HepG2 (cell line): Measurements from ENCODE around the gene RTN4. TPM values are rescaled to one million over a fixed set of nuclear protein-coding genes. Genes with fewer than 3 reads are reported as not detected.
A peak's percentile ranks its signal among the peaks of the same experiment; 100 is the strongest.

Experiments used
- ATAC-seq: fragments of 200-7000 bp; cut with Tn5 transposase; 3 replicates; pipeline ENCODE4 v1.9.1; 2020; ENCODE audit warnings: mild to moderate bottlenecking, moderate library complexity
- BruUV-seq: library from RNA; stranded (reverse); fragments of 400-500 nt; replicated peaks from 2 replicates; lab custom pipeline; 2021; lab: Mats Ljungman, UMichigan
- CTCF ChIA-PET: fragments of 300-600 bp; formaldehyde crosslinking; extraction: SDS; loops from one replicate; lab custom pipeline; 2021; ENCODE audit warnings: low total read pairs, inconsistent platforms, low intra/inter-chr PET ratio; lab: Yijun Ruan, JAX
- POLR2A ChIA-PET: fragments of 350-600 bp; sonication (Branson Sonifier 250); formaldehyde crosslinking; loops from one replicate; lab custom pipeline; 2020; ENCODE audit warnings: antibody characterized with exemption, inconsistent platforms; lab: Yijun Ruan, JAX
- DNase-seq: peaks from one replicate; pipeline ENCODE4 v3.0.0-alpha.2; 2015; ENCODE audit warnings: low spot score
- FAIRE-seq: peaks from 3 replicates; lab custom pipeline; 2011; peaks lifted over from hg19 to GRCh38; lab: Jason Lieb, UNC
- H2AFZ ChIP-seq: one replicate; pipeline ENCODE4 v1.6.1; 2011; ENCODE audit warnings: low read length, inconsistent platforms
- H3K27ac ChIP-seq: fragments of 300-600 bp; 3 replicates; pipeline ENCODE4 v1.8.0; 2011; ENCODE audit warnings: mixed run types, mild to moderate bottlenecking, mixed read lengths, low read length, inconsistent platforms; ENCODE audit not compliant: insufficient read depth; ENCODE audit errors: extremely low read length
- H3K27me3 ChIP-seq, 2 experiments: fragments of 200-600 bp in 1 of 2; 2 replicates in 1 of 2; 3 replicates in 1 of 2; pipeline versions ENCODE4 v1.6.0 to v1.8.0; 2011; ENCODE audit warnings: low read length in 2 of 2, mild to moderate bottlenecking in 2 of 2, moderate library complexity in 2 of 2, inconsistent platforms in 1 of 2; ENCODE audit not compliant: insufficient read depth in 2 of 2, control insufficient read depth in 1 of 2
- H3K36me3 ChIP-seq, 2 experiments: fragments of 200-600 bp in 1 of 2; replicated peaks in 1 of 2; 2 replicates in 1 of 2; 3 replicates in 1 of 2; pipeline versions ENCODE4 v1.5.1 to v1.8.0; 2011; ENCODE audit warnings: low read length in 2 of 2, inconsistent platforms in 1 of 2; ENCODE audit not compliant: insufficient read depth in 2 of 2, control insufficient read depth in 1 of 2
- H3K4me1 ChIP-seq: 2 replicates; pipeline ENCODE4 v1.5.1; 2012; ENCODE audit warnings: low read length, inconsistent platforms; ENCODE audit not compliant: insufficient read depth
- H3K4me2 ChIP-seq: 2 replicates; pipeline ENCODE4 v1.6.0; 2011; ENCODE audit warnings: low read depth, low read length, inconsistent platforms
- H3K4me3 ChIP-seq, 3 experiments: fragments of 200-600 bp in 1 of 3; sonication (generic), shearing (Covaris generic) in 1 of 3; replicated peaks in 1 of 3; 2 replicates each; pipeline ENCODE4 v1.5.1; 2011 to 2016; ENCODE audit warnings: low read length in 3 of 3, inconsistent platforms in 2 of 3, low read depth in 2 of 3, mild to moderate bottlenecking in 2 of 3, control low read depth in 1 of 3, mixed read lengths in 1 of 3; ENCODE audit not compliant: insufficient read depth in 1 of 3
- H3K79me2 ChIP-seq: one replicate; pipeline ENCODE4 v1.6.1; 2011; ENCODE audit warnings: low read length, inconsistent platforms; ENCODE audit not compliant: insufficient read depth
- H3K9ac ChIP-seq: 2 replicates; pipeline ENCODE4 v1.6.0; 2011; ENCODE audit warnings: mild to moderate bottlenecking, low read depth, low read length, inconsistent platforms; ENCODE audit not compliant: insufficient read depth
- H3K9me3 ChIP-seq: 2 replicates; pipeline ENCODE4 v1.5.1; 2012; ENCODE audit warnings: mild to moderate bottlenecking, low read length
- H4K20me1 ChIP-seq: 2 replicates; pipeline ENCODE4 v1.6.0; 2011; ENCODE audit warnings: inconsistent platforms, mild to moderate bottlenecking, low read length, moderate library complexity; ENCODE audit not compliant: insufficient read depth
- HNF1B ChIP-seq: sonication (generic); formaldehyde crosslinking; IDR thresholded peaks from 2 replicates; pipeline ENCODE4 v1.5.1; 2020; ENCODE audit warnings: mild to moderate bottlenecking, moderate library complexity, missing genetic modification reagents
- MAFK ChIP-seq, 2 experiments: IDR thresholded peaks in 1 of 2; conservative IDR thresholded peaks in 1 of 2; 2 replicates each; pipeline ENCODE4 v1.6.1; 2011; ENCODE audit warnings: improper control_type of control experiment in 2 of 2, low read length in 2 of 2
- MTA3 ChIP-seq: sonication (generic); formaldehyde crosslinking; IDR thresholded peaks from 2 replicates; pipeline ENCODE4 v1.4.0; 2020; ENCODE audit warnings: missing genetic modification reagents
- NFE2 ChIP-seq: sonication (generic); formaldehyde crosslinking; IDR thresholded peaks from 2 replicates; pipeline ENCODE4 v1.4.0; 2020; ENCODE audit warnings: missing genetic modification reagents
- NFE2L2 ChIP-seq: fragments of 150-350 bp; IDR thresholded peaks from 2 replicates; pipeline ENCODE4 v1.6.1; 2014; ENCODE audit warnings: low read length
- PLRG1 ChIP-seq: fragments of 450-650 bp; conservative IDR thresholded peaks from 2 replicates; pipeline ENCODE4 v1.6.1; 2016
- TAF15 ChIP-seq: fragments of 200-400 bp; formaldehyde crosslinking; IDR thresholded peaks from one replicate; pipeline ENCODE4 v1.6.1; 2018; ENCODE audit warnings: mild to moderate bottlenecking, low read depth, low read length; ENCODE audit not compliant: poor library complexity, severe bottlenecking
- ZBTB44 ChIP-seq: sonication (generic); formaldehyde crosslinking; IDR thresholded peaks from 2 replicates; pipeline ENCODE4 v1.4.0; 2020; ENCODE audit warnings: missing genetic modification reagents
- ZNF720 ChIP-seq: sonication (generic); formaldehyde crosslinking; IDR thresholded peaks from 2 replicates; pipeline ENCODE4 v1.4.0; 2020; ENCODE audit warnings: missing genetic modification reagents
- WGBS: methylation state at CpG from one replicate; pipeline ENCODE4 v1.1.6; 2017; ENCODE audit warnings: low lambda C conversion rate; 5-methylcytosine and 5-hydroxymethylcytosine counted together
- in situ Hi-C: cut with HindIII; loops from 2 replicates; pipeline ENCODE4 v1.10.0; 2017; ENCODE audit warnings: low pct_unique_long_range_greater_than_20kb; ENCODE audit not compliant: extremely low pct_ligation_motif_present
- intact Hi-C: fragments of 100-400 bp; cut with micrococcal nuclease; formaldehyde crosslinking; loops from one replicate; pipeline ENCODE4 v1.10.0; 2022; ENCODE audit not compliant: unreplicated experiment
- polyA plus RNA-seq, 8 experiments: library from polyadenylated mRNA; depleted of rRNA in 3 of 8; stranded (reverse) in 7 of 8; unstranded in 1 of 8; fragments of >200 nt; fragmentation: Illumina TruSeq in 4 of 8; extraction: Trizol in 4 of 8; gene quantifications; 2 replicates each; pipeline versions ENCODE4 v1.2.1 to v1.2.3, GENCODE V29; 2011 to 2016; ENCODE audit warnings: low read depth in 4 of 8, missing spikeins in 1 of 8, mixed read lengths in 1 of 8; ENCODE audit not compliant: insufficient read depth in 1 of 8
- total RNA-seq, 5 experiments: library from RNA; depleted of rRNA; stranded (reverse); fragments of >200 nt; fragmentation: Illumina TruSeq; extraction: Trizol; gene quantifications; 2 replicates each; pipeline ENCODE4 v1.2.3, GENCODE V29; 2016; ENCODE audit warnings: low read depth in 1 of 5

RTN4 gene
- total and polyA plus RNA-seq, 2 of the 13 experiments (the other 11 are each of a cell fraction or from before 2014, with no cell fraction given), result 98.4 to 133 TPM

- FAIRE-seq, result no peak
These were observed 37.7 kb upstream of the RTN4 start for GRCh38 chr2:55087936-55088335.

GRCh38 chr2:55087501-55087900 lies 37.2 kb upstream of the RTN4 start:
- DNase-seq (no peak), ATAC-seq (no peak), FAIRE-seq (no peak)
- H3K4me1 ChIP-seq, result 0 out of 2 replicates have a peak, but pooled peaks cover 5% of the 10 kb centered on the region
- in situ Hi-C loops (no loop called here), intact Hi-C loops (no loop called here)
- BruUV-seq, result no TSS peak
- H3K4me2 ChIP-seq, result no peak overlapping the region
- ChIA-PET CTCF (no interaction called here), POLR2A (no interaction called here)
- no peaks in the 10 kb centered on the region for H3K79me2 ChIP-seq
- no peak overlapping the region for H3K27ac ChIP-seq
- no peak overlapping the region for H3K9ac ChIP-seq
- H3K4me3 ChIP-seq, result no peak overlapping the region
- no peaks in the 10 kb centered on the region for H3K9me3 ChIP-seq
- H2AFZ ChIP-seq, result no peak overlapping the region
- H3K27me3 ChIP-seq, result peaks cover 0 to 16% of the 10 kb centered on the region in 2 experiments; a peak in 3 of 5 replicates
- no peaks in the 10 kb centered on the region for H4K20me1 ChIP-seq
- TF ChIP-seq ZBTB44 (CRISPR knock-in tag), result no peak
- 0 out of 2 replicates have a peak, but pooled peaks have one; percentile 13 for TF ChIP-seq NFE2
- TF ChIP-seq MAFK (conservative IDR thresholded peaks at IDR 0.05 in 1 of 2, IDR thresholded peaks at IDR 0.05 in 1 of 2; ENCODE audit: low read length in 2 of 2), result peak; percentile 16 to 20; a peak in 1 of 4 replicates
- TF ChIP-seq NFE2L2, result peak; percentile 56; the same call in 1 of the 2 replicates
- TF ChIP-seq, all 625 proteins: peak for 3
- H3K36me3 ChIP-seq, result no peaks in the 10 kb centered on the region

More at GRCh38 chr2:55087936-55088335, 37.7 kb upstream of the RTN4 start:
- Histone ChIP-seq H3K79me2 (no peaks in the 10 kb centered on the region), H3K4me3 (no peak overlapping the region), H4K20me1 (no peaks in the 10 kb centered on the region), H2AFZ (no peak overlapping the region), H3K27me3 (peaks cover 0 to 16% of the 10 kb centered on the region in 2 experiments; a peak in 3 of 5 replicates), H3K27ac (no peak overlapping the region), H3K9ac (no peak overlapping the region), H3K9me3 (no peaks in the 10 kb centered on the region), H3K4me2 (no peak overlapping the region), H3K36me3 (no peaks in the 10 kb centered on the region), H3K4me1 (0 out of 2 replicates have a peak, but pooled peaks cover 5% of the 10 kb centered on the region)
- no TSS peak for BruUV-seq
- in situ Hi-C loops (no loop called here), intact Hi-C loops (no loop called here)
- DNase-seq (no peak), ATAC-seq (no peak)
- POLR2A ChIA-PET, result no interaction called here
- no peak for TF ChIP-seq MTA3 (CRISPR knock-in tag)
- TF ChIP-seq PLRG1, result no peak
- no peak for TF ChIP-seq TAF15
- TF ChIP-seq HNF1B (CRISPR knock-in tag), result no peak
- TF ChIP-seq ZNF720 (CRISPR knock-in tag), result no peak
- WGBS, result 15% methylated on average over 3 of the region's 3 CpGs
- CTCF ChIA-PET, result no interaction called here
